Transverse colon (tissue), 4 donors: ENCODE data around the gene NHLH1.

ENCODE experiments used
- EP300 ChIP-seq: sonication (generic); formaldehyde crosslinking; IDR thresholded peaks from one replicate; pipeline ENCODE4 v1.6.1; 2017; ENCODE audit warnings: antibody characterized with exemption, low read depth
- POLR2A ChIP-seq: fragments of 450-650 bp; IDR thresholded peaks from one replicate; pipeline ENCODE4 v1.6.1; 2016; ENCODE audit warnings: antibody characterized with exemption, mild to moderate bottlenecking, moderate library complexity
- POLR2AphosphoS5 ChIP-seq, 3 donors: sonication (generic); formaldehyde crosslinking; IDR thresholded peaks; one replicate each; pipeline ENCODE4 v1.6.1; 2016; ENCODE audit warnings: antibody characterized with exemption in 3 of 3
- TF ChIP-seq, protein P1 (sequence below), 5 experiments: fragments of 200-600 bp in 3 of 5; fragments of 450-650 bp in 2 of 5; sonication (generic) in 3 of 5; IDR thresholded peaks; 1 replicate in 2 of 5; 2 replicates in 3 of 5; pipeline ENCODE4 v1.5.1; 2016 to 2017; ENCODE audit warnings: antibody characterized with exemption in 5 of 5, inconsistent platforms in 3 of 5, mild to moderate bottlenecking in 2 of 5, moderate library complexity in 1 of 5

DNA sequence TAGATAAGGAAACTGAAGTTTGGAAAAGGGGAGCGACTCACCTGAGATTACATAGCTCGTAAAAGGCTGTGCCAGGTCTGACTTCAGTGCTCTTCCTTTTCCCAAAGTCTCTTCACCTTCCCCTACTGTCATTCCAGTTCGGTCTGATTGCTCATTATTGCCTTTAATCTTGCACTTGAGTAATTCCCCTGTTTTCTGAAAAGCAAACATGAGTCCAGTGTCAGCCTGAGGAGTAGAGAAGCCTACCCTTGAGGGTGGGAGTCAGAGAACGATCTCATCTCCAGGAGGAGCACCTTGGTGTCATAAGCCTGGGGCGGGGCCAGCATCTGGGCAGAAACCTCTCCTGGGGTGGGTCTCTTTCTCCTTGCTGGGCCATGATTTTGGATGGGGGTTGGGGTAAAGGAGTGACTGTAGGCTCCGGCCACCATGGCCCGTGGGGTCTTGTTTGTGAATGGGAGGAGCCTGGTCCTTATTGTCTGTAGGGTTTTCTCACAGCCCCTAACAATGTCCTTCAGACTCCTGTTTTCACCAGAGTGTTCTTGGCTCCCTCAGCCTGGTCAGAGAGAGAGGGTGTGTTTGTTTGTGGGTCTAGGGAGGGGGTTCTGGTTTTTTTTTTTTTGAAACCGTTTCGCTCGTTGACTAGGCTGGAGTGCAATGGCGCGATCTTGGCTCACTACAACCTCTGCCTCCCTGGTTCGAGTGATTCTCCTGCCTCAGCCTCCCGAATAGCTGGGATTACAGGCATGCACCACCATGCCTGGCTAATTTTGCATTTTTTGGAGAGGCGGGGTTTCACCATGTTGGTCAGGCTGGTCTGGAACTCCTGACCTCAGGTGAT lies 39.5 kb downstream of the NHLH1 start:
- TF ChIP-seq, protein P1, sequence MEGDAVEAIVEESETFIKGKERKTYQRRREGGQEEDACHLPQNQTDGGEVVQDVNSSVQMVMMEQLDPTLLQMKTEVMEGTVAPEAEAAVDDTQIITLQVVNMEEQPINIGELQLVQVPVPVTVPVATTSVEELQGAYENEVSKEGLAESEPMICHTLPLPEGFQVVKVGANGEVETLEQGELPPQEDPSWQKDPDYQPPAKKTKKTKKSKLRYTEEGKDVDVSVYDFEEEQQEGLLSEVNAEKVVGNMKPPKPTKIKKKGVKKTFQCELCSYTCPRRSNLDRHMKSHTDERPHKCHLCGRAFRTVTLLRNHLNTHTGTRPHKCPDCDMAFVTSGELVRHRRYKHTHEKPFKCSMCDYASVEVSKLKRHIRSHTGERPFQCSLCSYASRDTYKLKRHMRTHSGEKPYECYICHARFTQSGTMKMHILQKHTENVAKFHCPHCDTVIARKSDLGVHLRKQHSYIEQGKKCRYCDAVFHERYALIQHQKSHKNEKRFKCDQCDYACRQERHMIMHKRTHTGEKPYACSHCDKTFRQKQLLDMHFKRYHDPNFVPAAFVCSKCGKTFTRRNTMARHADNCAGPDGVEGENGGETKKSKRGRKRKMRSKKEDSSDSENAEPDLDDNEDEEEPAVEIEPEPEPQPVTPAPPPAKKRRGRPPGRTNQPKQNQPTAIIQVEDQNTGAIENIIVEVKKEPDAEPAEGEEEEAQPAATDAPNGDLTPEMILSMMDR (IDR thresholded peaks at IDR 0.05), result no peak
- no peak for TF ChIP-seq EP300
- TF ChIP-seq POLR2A, result no peak
- no peak for TF ChIP-seq POLR2AphosphoS5 (IDR thresholded peaks at IDR 0.05)
